Sigmoid colon (tissue), 4 donors: Measurements from ENCODE around the gene KRT31.

Experiments used
- CTCF ChIP-seq, 4 experiments: fragments of 450-650 bp in 3 of 4; fragments of 200-600 bp in 1 of 4; IDR thresholded peaks; one replicate each; pipeline ENCODE4 v1.5.1; 2016 to 2019; ENCODE audit warnings: antibody characterized with exemption in 4 of 4, mild to moderate bottlenecking in 3 of 4, moderate library complexity in 2 of 4
- EP300 ChIP-seq, 4 donors: sonication (generic); formaldehyde crosslinking; IDR thresholded peaks; one replicate each; pipeline ENCODE4 v1.6.1; 2017; ENCODE audit warnings: antibody characterized with exemption in 4 of 4
- POLR2A ChIP-seq, 2 donors: fragments of 450-650 bp; IDR thresholded peaks; one replicate each; pipeline ENCODE4 v1.6.1; 2016; ENCODE audit warnings: antibody characterized with exemption in 2 of 2, mild to moderate bottlenecking in 2 of 2, moderate library complexity in 2 of 2
- POLR2AphosphoS5 ChIP-seq, 4 donors: sonication (generic); formaldehyde crosslinking; IDR thresholded peaks; one replicate each; pipeline ENCODE4 v1.6.1; 2017; ENCODE audit warnings: antibody characterized with exemption in 4 of 4

- no peak for TF ChIP-seq CTCF (IDR thresholded peaks at IDR 0.05)
- TF ChIP-seq POLR2A (IDR thresholded peaks at IDR 0.05): no peak
- no peak for TF ChIP-seq POLR2AphosphoS5 (IDR thresholded peaks at IDR 0.05)
- TF ChIP-seq EP300 (IDR thresholded peaks at IDR 0.05): no peak
These were observed 13.8 kb upstream of the KRT31 start for GRCh38 chr17:41411072-41411840.
